ENCODE measurements around the gene ARHGAP44. TPM values are rescaled to one million over a fixed set of nuclear protein-coding genes. Genes with fewer than 3 reads are reported as not detected.

Gene ARHGAP44
- total RNA-seq, 6 donors from 2014 or later = 36.3 to 56.4 (median 41.8) TPM

GRCh38 chr17:12983991-12984884 is 194.9 kb downstream of the ARHGAP44 start:
- DNase-seq (no peak), ATAC-seq (ENCODE audit: low FRiP score in 2 of 2) (peak in 1 of 2 donors; percentile 95)
- Histone ChIP-seq H3K27me3 (no peaks in the 10 kb centered on the region), H3K27ac (peak overlapping the region in 1 of 4 donors; percentile 3), H3K36me3 (peaks cover 0 to 6% (median 0%) of the 10 kb centered on the region in 4 donors), H3K9me3 (no peaks in the 10 kb centered on the region), H3K4me1 (no peaks in the 10 kb centered on the region), H3K4me3 (peak overlapping the region in 1 of 4 donors; percentile 3)
- 79 to 86% methylated on average over 21 of the region's 21 CpGs for WGBS, 2 donors
- TF ChIP-seq EP300 (IDR thresholded peaks at IDR 0.05) (no peak), POLR2A (IDR thresholded peaks at IDR 0.05) (no peak), POLR2AphosphoS5 (IDR thresholded peaks at IDR 0.05) (no peak), CTCF (IDR thresholded peaks at IDR 0.05) (no peak)

DNA sequence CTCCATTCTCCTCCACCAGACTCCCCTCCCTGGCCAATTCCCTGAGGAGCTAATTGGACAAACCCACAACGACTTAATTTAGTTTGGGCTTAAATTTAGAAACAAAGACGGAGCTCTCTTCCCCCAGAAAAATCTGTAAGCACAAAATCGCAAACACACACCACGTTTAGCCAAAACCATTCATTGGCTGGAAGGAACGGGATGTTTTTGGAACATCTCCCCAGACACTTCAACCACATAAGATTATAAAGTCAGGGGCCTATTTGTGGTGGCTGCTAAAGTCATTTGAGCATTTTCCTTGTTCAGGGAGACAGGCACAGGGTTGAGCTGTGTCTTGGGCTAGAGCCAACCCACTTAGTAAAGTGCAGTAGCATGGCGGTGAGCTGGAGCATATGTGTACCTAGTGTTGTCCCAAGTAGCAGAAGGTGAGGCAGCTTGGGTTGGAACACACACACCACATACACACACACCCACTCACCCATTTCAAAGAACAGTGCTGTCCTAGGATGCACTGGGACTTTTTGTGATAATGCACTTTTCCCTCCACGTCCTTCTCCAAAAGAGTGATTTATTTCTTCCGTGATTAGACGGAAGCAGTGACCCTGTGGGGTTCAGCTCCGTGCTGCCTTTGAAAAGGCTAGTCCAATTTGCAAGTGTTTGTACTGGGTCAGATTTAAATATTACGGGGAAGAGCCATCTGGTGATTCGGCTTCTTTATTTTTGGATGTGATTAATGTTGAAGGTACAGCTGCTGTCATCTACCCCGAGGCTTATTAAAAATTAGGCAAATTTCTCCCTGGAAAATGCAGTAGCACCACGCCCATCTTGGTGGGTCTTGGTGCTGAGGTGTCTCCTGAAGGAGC is 196.4 kb downstream of the ARHGAP44 start:
- ATAC-seq (ENCODE audit: low FRiP score in 2 of 2) (no peak), DNase-seq (no peak)
- 72 to 79% methylated on average over 14 of the region's 14 CpGs for WGBS, 2 donors
- Histone ChIP-seq H3K27ac (no peak overlapping the region), H3K36me3 (peaks cover 0 to 15% (median 4%) of the 10 kb centered on the region in 4 donors), H3K27me3 (no peaks in the 10 kb centered on the region), H3K4me3 (no peak overlapping the region), H3K4me1 (no peaks in the 10 kb centered on the region), H3K9me3 (no peaks in the 10 kb centered on the region)
- no peak for TF ChIP-seq POLR2AphosphoS5 (IDR thresholded peaks at IDR 0.05)
- no peak for TF ChIP-seq POLR2A (IDR thresholded peaks at IDR 0.05)
- TF ChIP-seq CTCF (IDR thresholded peaks at IDR 0.05) = no peak
- no peak for TF ChIP-seq EP300 (IDR thresholded peaks at IDR 0.05)

DNA sequence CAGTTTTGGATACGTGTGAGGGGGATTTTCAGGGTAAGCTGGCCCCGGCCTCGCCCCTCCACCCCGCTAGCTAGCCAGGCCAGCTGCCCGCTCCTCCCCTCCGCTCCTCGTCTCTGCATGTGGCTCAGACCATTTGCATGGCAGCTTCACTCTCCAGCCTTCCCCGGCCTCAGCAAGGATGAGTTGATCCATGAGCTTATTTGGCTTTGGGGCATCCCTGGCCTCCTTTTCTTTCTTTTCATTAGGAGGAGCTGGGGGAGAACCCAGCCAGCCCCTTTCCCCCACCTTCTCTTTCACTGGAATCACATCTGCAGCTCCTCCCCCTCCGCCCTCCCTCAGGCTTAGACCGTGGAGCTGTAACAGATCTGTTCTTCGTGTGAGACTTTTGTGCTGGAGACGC is 197.8 kb downstream of the ARHGAP44 start:
- Histone ChIP-seq H3K36me3 (peaks cover 5 to 27% (median 17%) of the 10 kb centered on the region in 4 donors), H3K9me3 (no peaks in the 10 kb centered on the region), H3K27me3 (no peaks in the 10 kb centered on the region), H3K4me3 (no peak overlapping the region), H3K27ac (no peak overlapping the region), H3K4me1 (no peaks in the 10 kb centered on the region)
- ATAC-seq (ENCODE audit: low FRiP score in 2 of 2) (no peak), DNase-seq (no peak)
- 86 to 88% methylated on average over 12 of the region's 12 CpGs for WGBS, 2 donors
- TF ChIP-seq EP300 (IDR thresholded peaks at IDR 0.05) (no peak), POLR2A (IDR thresholded peaks at IDR 0.05) (no peak), CTCF (IDR thresholded peaks at IDR 0.05) (no peak), POLR2AphosphoS5 (IDR thresholded peaks at IDR 0.05) (no peak)

- no peak overlapping the region for H3K27ac ChIP-seq
- no peak for ATAC-seq (ENCODE audit: low FRiP score in 2 of 2)
Observed at GRCh38 chr17:12990041-12990808, 200.9 kb downstream of the ARHGAP44 start.

More at GRCh38 chr17:12990041-12990808, 200.9 kb downstream of the ARHGAP44 start:
- 91 to 93% methylated on average over 25 of the region's 25 CpGs for WGBS, 2 donors
- Histone ChIP-seq H3K4me1 (no peaks in the 10 kb centered on the region), H3K4me3 (no peak overlapping the region), H3K27me3 (no peaks in the 10 kb centered on the region), H3K9me3 (no peaks in the 10 kb centered on the region), H3K36me3 (peaks cover 26 to 58% (median 49%) of the 10 kb centered on the region in 4 donors)
- DNase-seq = no peak
- TF ChIP-seq POLR2A (IDR thresholded peaks at IDR 0.05) (no peak), CTCF (IDR thresholded peaks at IDR 0.05) (no peak), POLR2AphosphoS5 (IDR thresholded peaks at IDR 0.05) (no peak), EP300 (IDR thresholded peaks at IDR 0.05) (no peak)
